ENCODE results near the gene MFSD11. TPM values are rescaled to one million over a fixed set of nuclear protein-coding genes. Genes with fewer than 3 reads are reported as not detected.

The MFSD11 gene
- total RNA-seq, 1 experiment from 2014 or later = 16.6 TPM

DNA sequence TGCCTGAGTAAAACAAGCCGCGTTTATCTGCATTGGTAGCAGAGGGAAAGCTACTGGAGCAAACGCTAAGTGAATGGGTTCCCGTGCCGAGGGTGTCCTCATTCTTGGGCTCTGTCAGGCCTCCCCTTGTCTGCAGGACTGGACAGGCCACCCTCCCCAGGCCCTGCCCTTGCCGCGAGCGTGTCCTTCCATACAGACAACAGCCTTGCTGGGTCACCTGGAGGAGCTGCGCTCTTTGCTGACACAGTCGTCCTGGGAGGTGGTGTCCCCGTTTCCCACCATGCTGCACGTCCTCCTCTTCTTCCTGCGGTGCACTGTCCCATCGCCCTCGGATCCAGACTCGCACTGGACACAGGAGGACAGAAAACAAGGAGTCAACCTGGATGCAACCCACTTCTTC, 19.4 kb upstream of the MFSD11 start:
- BruUV-seq (replicated peaks) = no TSS peak
- CTCF ChIA-PET = interaction anchor here (0.6 to 1.7 kb wide), 2 partner anchors 30 to 215 kb away, joined by 4 to 5 read pairs; no protein-coding TSS in a partner anchor
- Histone ChIP-seq H3K4me1 (ENCODE audit: insufficient read depth, low read length) (no peaks in the 10 kb centered on the region), H3K36me3 (ENCODE audit: low read depth, low read length) (peaks cover 74% of the 10 kb centered on the region), H4K20me1 (ENCODE audit: low read length) (no peaks in the 10 kb centered on the region), H3K4me2 (ENCODE audit: low read length) (no peak overlapping the region), H3K9me3 (ENCODE audit: low read length) (no peaks in the 10 kb centered on the region), H3K9me2 (replicated peaks; ENCODE audit: low read length) (no peaks in the 10 kb centered on the region), H2AFZ (ENCODE audit: low read length) (no peak overlapping the region), H3F3A (ENCODE audit: low read length, unreplicated experiment) (no peaks in the 10 kb centered on the region), H3K27ac (ENCODE audit: low read length) (no peak overlapping the region), H3K4me3 (ENCODE audit: low read length) (no peak overlapping the region), H3K79me2 (ENCODE audit: low read length) (peaks cover 20% of the 10 kb centered on the region), H3K9ac (ENCODE audit: low read length) (no peak overlapping the region), H3K27me3 (ENCODE audit: low read length) (no peaks in the 10 kb centered on the region)
- DNase-seq = no peak
- ATAC-seq = no peak
- TF ChIP-seq EZH2 (IDR thresholded peaks at IDR 0.05; ENCODE audit: low read length, unreplicated experiment) (no peak), EZH2phosphoT487 (IDR thresholded peaks at IDR 0.05; ENCODE audit: borderline replicate concordance, low read length) (no peak)
- TF ChIP-seq, protein P1, sequence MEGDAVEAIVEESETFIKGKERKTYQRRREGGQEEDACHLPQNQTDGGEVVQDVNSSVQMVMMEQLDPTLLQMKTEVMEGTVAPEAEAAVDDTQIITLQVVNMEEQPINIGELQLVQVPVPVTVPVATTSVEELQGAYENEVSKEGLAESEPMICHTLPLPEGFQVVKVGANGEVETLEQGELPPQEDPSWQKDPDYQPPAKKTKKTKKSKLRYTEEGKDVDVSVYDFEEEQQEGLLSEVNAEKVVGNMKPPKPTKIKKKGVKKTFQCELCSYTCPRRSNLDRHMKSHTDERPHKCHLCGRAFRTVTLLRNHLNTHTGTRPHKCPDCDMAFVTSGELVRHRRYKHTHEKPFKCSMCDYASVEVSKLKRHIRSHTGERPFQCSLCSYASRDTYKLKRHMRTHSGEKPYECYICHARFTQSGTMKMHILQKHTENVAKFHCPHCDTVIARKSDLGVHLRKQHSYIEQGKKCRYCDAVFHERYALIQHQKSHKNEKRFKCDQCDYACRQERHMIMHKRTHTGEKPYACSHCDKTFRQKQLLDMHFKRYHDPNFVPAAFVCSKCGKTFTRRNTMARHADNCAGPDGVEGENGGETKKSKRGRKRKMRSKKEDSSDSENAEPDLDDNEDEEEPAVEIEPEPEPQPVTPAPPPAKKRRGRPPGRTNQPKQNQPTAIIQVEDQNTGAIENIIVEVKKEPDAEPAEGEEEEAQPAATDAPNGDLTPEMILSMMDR (conservative IDR thresholded peaks at IDR 0.05; ENCODE audit: low read depth, low read length) = no peak
- intact Hi-C loops (cut with micrococcal nuclease) = loop anchor here (10.0 kb wide), 2 partner anchors 74 to 154 kb away; partner anchors contain the start of gene ST6GALNAC1
- POLR2A ChIA-PET (ENCODE audit: unreplicated experiment) = no interaction called here

DNA sequence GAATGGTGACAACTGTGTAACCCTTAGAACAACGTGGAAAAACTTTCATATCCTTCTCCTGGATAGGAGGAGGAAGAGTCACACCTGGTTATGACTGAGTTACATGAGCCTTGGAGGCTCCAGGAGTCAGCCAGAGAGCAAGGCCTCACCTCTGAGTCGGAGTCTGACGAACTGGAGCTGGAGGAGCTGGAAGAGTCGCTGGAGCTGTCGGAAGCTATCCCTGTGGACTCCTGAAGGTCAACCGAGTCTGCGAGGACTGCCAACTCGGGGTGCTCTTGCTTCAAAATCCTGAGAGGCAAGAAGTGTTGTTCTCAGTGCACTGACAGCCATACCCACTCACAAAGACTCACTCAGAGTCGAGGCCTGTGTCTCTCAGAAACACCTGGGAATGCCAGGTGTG, 17.7 kb upstream of the MFSD11 start:
- no peak for ATAC-seq

DNA sequence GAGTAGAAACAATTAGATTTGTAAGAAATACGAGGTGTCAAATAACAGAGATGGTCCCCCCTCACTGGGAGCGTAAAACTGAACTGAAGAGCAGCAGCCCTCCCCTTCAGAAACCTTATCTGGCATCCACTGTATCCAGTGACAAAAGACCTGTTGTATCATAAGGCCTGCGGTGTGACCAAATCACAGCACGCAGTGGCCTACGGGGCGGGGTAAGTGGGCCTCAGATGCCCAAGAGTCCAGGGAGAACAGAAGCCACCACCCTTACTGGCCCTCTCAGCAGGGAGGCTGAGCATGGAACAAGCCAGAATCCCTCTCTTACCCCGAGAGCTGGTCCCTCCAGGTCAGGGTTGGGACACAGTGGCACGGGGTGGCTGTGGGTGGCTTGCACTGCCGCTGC, 17.0 kb upstream of the MFSD11 start:
- DNase-seq (no peak), ATAC-seq (no peak)
- Histone ChIP-seq H3K36me3 (ENCODE audit: low read depth, low read length) (peaks cover 64% of the 10 kb centered on the region), H3F3A (ENCODE audit: low read length, unreplicated experiment) (no peaks in the 10 kb centered on the region), H3K9ac (ENCODE audit: low read length) (no peak overlapping the region), H2AFZ (ENCODE audit: low read length) (no peak overlapping the region), H3K4me2 (ENCODE audit: low read length) (no peak overlapping the region), H3K9me2 (replicated peaks; ENCODE audit: low read length) (no peaks in the 10 kb centered on the region), H3K27ac (ENCODE audit: low read length) (no peak overlapping the region), H3K9me3 (ENCODE audit: low read length) (no peaks in the 10 kb centered on the region), H3K4me1 (ENCODE audit: insufficient read depth, low read length) (peaks cover 8% of the 10 kb centered on the region), H3K4me3 (ENCODE audit: low read length) (no peak overlapping the region), H3K27me3 (ENCODE audit: low read length) (no peaks in the 10 kb centered on the region), H4K20me1 (ENCODE audit: low read length) (no peaks in the 10 kb centered on the region), H3K79me2 (ENCODE audit: low read length) (peaks cover 44% of the 10 kb centered on the region)
- ChIA-PET CTCF (no interaction called here), POLR2A (ENCODE audit: unreplicated experiment) (no interaction called here)
- intact Hi-C loops (cut with micrococcal nuclease) = no loop called here
- TF ChIP-seq EZH2phosphoT487 (IDR thresholded peaks at IDR 0.05; ENCODE audit: borderline replicate concordance, low read length) (no peak), EZH2 (IDR thresholded peaks at IDR 0.05; ENCODE audit: low read length, unreplicated experiment) (no peak)
- TF ChIP-seq, protein P1 (conservative IDR thresholded peaks at IDR 0.05; ENCODE audit: low read depth, low read length) = no peak
- no TSS peak for BruUV-seq (replicated peaks)

More for the DNA sequence above, 17.7 kb upstream of the MFSD11 start:
- H4K20me1 ChIP-seq (ENCODE audit: low read length) = no peaks in the 10 kb centered on the region
- H3K27ac ChIP-seq (ENCODE audit: low read length) = no peak overlapping the region
- ChIA-PET CTCF (no interaction called here), POLR2A (ENCODE audit: unreplicated experiment) (interaction anchor here (0.5 kb wide), 1 partner anchor 27 kb away, joined by 8 read pairs; no protein-coding TSS in a partner anchor)
- H3K4me1 ChIP-seq (ENCODE audit: insufficient read depth, low read length) = peaks cover 6% of the 10 kb centered on the region
- peaks cover 69% of the 10 kb centered on the region for H3K36me3 ChIP-seq (ENCODE audit: low read depth, low read length)
- H3K9me3 ChIP-seq (ENCODE audit: low read length) = no peaks in the 10 kb centered on the region
- no peaks in the 10 kb centered on the region for H3K27me3 ChIP-seq (ENCODE audit: low read length)
- H3K9ac ChIP-seq (ENCODE audit: low read length) = no peak overlapping the region
- no peak overlapping the region for H3K4me2 ChIP-seq (ENCODE audit: low read length)
- TF ChIP-seq EZH2phosphoT487 (IDR thresholded peaks at IDR 0.05; ENCODE audit: borderline replicate concordance, low read length) = no peak
- H3K9me2 ChIP-seq (replicated peaks; ENCODE audit: low read length) = no peaks in the 10 kb centered on the region
- H3K79me2 ChIP-seq (ENCODE audit: low read length) = peaks cover 37% of the 10 kb centered on the region
- intact Hi-C loops (cut with micrococcal nuclease) = no loop called here
- H3F3A ChIP-seq (ENCODE audit: low read length, unreplicated experiment) = no peaks in the 10 kb centered on the region
- no peak overlapping the region for H2AFZ ChIP-seq (ENCODE audit: low read length)
- no TSS peak for BruUV-seq (replicated peaks)
- DNase-seq = no peak
- H3K4me3 ChIP-seq (ENCODE audit: low read length) = no peak overlapping the region
